ENCODE results near the gene RAD51AP2. TPM values are rescaled to one million over a fixed set of nuclear protein-coding genes. Genes with fewer than 3 reads are reported as not detected.

The RAD51AP2 gene
- total RNA-seq, 1 donor from 2014 or later: 0.10 TPM

DNA sequence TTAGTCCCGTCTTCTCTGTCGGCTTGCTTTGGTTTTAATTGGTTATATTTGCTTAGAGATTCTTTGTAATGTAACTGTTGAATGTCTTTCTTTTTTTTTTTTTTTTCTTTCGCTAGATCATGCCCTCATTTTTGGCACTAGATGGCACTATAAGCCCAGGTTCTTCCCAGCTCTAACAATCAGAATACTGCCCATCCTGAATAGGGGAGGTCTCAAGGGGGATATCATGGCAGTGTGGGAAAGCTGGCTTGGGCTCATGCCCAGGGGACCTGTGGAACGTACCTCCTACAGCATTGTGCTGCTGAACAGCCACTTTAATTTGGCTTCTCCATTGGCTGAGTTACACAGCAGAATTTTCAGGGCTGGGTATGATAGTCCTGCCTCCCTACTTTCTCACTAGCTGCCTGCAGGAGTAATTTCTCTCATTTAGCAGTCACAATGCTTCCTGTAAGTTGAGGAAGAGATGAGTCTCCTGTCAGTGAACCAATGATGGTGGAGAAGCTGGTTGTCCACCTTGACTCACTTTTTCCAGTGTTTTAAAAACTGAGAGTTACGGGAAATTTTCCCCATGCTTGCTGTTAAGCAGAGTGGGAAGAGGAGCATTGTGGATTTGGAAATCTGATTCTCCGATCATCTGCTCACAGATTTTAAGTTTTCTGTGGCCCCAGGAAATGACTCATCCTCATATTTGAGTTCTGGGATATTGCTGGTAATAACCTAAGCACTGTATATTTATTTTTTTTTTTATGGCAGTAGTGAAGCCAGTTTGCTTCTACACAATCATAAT lies 47.2 kb downstream of the RAD51AP2 start:
- peak; percentile 2 for DNase-seq

DNA sequence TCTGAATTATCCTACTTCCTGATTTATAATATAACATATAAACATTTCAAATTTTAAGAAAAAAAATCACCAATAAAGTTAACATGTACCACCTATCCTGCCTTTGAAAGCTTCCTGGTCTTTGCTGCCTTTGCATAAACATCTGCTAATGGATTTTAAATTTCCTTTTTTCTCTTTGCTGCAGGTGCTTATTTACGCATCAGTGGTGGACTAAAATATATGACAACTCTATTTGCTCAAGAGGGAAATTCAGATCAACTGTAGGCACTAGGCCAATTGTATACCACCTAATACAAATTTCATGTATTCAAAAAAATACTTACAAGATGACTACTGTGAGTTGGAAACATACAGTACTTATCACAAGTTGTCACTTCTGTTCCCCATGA lies 57.2 kb downstream of the RAD51AP2 start:
- DNase-seq: no peak

Other genes with a start within 250 kb of the RAD51AP2 start
- gene VSNL1, start 22.3 kb upstream of the RAD51AP2 start, total RNA-seq: 20.6 TPM
- 43.8 TPM for gene SMC6, start 235.4 kb upstream of the RAD51AP2 start, total RNA-seq
- 13.4 TPM for gene GEN1, start 235.7 kb upstream of the RAD51AP2 start, total RNA-seq

Data from tongue (tissue), 2 donors.